GM12892 (cell line): ENCODE results near the gene SCFD2.

Experiments used
- POLR2A ChIP-seq: IDR thresholded peaks from 2 replicates; pipeline ENCODE4 v1.6.1; 2011; ENCODE audit warnings: low read depth, low read length, control low read depth
- POLR2AphosphoS5 ChIP-seq: IDR thresholded peaks from 2 replicates; pipeline ENCODE4 v1.6.1; 2011; ENCODE audit warnings: low read depth, low read length, control low read depth
- TAF1 ChIP-seq: IDR thresholded peaks from 2 replicates; pipeline ENCODE4 v1.6.1; 2011; ENCODE audit warnings: low read depth, mild to moderate bottlenecking, control low read depth, low read length, borderline replicate concordance

GRCh38 chr4:53228036-53228435 is 137.8 kb downstream of the SCFD2 start:
- TF ChIP-seq POLR2A, result no peak
- TF ChIP-seq POLR2AphosphoS5, result no peak
- TF ChIP-seq TAF1, result no peak
